CD4-positive, CD25-positive, alpha-beta regulatory T cell (primary cell): ENCODE results near the gene SLC22A12. TPM values are rescaled to one million over a fixed set of nuclear protein-coding genes. Genes with fewer than 3 reads are reported as not detected.

Experiments
- ATAC-seq, 2 donors: fragments of 150-1000 bp; cut with Tn5 transposase; one replicate each; pipeline ENCODE4 v1.10.0; 2021; ENCODE audit warnings: low read depth in 2 of 2, moderate number of reproducible peaks in 2 of 2, moderate library complexity in 1 of 2
- DNase-seq, 3 donors: peaks; one replicate each; pipeline versions ENCODE4 v3.0.0 to v3.0.0-alpha.2; 2012 to 2022; ENCODE audit warnings: mixed read lengths in 1 of 3
- H3K27ac ChIP-seq: one replicate; pipeline ENCODE4 v1.7.0; 2013; ENCODE audit warnings: mild to moderate bottlenecking, low read length; ENCODE audit not compliant: insufficient read depth, poor library complexity, severe bottlenecking
- H3K27me3 ChIP-seq: one replicate; pipeline ENCODE4 v1.7.0; 2013; ENCODE audit warnings: low read length; ENCODE audit not compliant: control insufficient read depth, insufficient read depth
- H3K36me3 ChIP-seq: one replicate; pipeline ENCODE4 v1.7.0; 2013; ENCODE audit warnings: mild to moderate bottlenecking, low read length, moderate library complexity; ENCODE audit not compliant: control insufficient read depth, insufficient read depth
- H3K4me1 ChIP-seq: 2 replicates; pipeline ENCODE4 v1.7.0; 2013; ENCODE audit warnings: mild to moderate bottlenecking, low read length; ENCODE audit not compliant: insufficient read depth, control insufficient read depth, poor library complexity, severe bottlenecking
- H3K4me3 ChIP-seq: one replicate; pipeline ENCODE4 v1.7.0; 2013; ENCODE audit warnings: low read depth, mild to moderate bottlenecking, low read length, moderate library complexity
- H3K9me3 ChIP-seq, 2 experiments: 1 replicate in 1 of 2; 2 replicates in 1 of 2; pipeline ENCODE4 v1.7.0; 2013; ENCODE audit warnings: low read length in 2 of 2, mild to moderate bottlenecking in 1 of 2, moderate library complexity in 1 of 2; ENCODE audit not compliant: control insufficient read depth in 2 of 2
- H3K27ac Mint-ChIP-seq, 3 donors: one replicate each; pipeline ENCODE4 v1.8.0; 2020 to 2022; ENCODE audit warnings: mild to moderate bottlenecking in 3 of 3, mixed read lengths in 3 of 3, moderate library complexity in 2 of 3
- H3K27me3 Mint-ChIP-seq: one replicate; pipeline ENCODE4 v1.8.0; 2022; ENCODE audit warnings: mild to moderate bottlenecking, mixed read lengths
- H3K36me3 Mint-ChIP-seq: one replicate; pipeline ENCODE4 v1.8.0; 2020; ENCODE audit warnings: mixed read lengths
- H3K4me1 Mint-ChIP-seq, 4 donors: one replicate each; pipeline ENCODE4 v1.8.0; 2020 to 2022; ENCODE audit warnings: mixed read lengths in 4 of 4, mild to moderate bottlenecking in 1 of 4
- H3K4me3 Mint-ChIP-seq, 4 donors: one replicate each; pipeline ENCODE4 v1.8.0; 2020 to 2022; ENCODE audit warnings: mild to moderate bottlenecking in 4 of 4, mixed read lengths in 4 of 4, moderate library complexity in 3 of 4
- H3K9me3 Mint-ChIP-seq, 7 donors: one replicate each; pipeline ENCODE4 v1.8.0; 2020 to 2022; ENCODE audit warnings: mixed read lengths in 7 of 7, mild to moderate bottlenecking in 3 of 7, moderate library complexity in 2 of 7
- polyA plus RNA-seq, 4 donors: library from polyadenylated mRNA; unstranded; fragments of 300-500 nt; fragmentation: Illumina TruSeq; gene quantifications; one replicate each; pipeline ENCODE4 v1.2.3, GENCODE V29; 2021
- total RNA-seq: library from RNA; stranded (reverse); gene quantifications from one replicate; pipeline ENCODE4 v1.2.3, GENCODE V29; 2022

SLC22A12 gene
- total and polyA plus RNA-seq, 5 donors from 2014 or later, result not detected

- no peak overlapping the region for H3K4me3 ChIP-seq
- no peak overlapping the region for H3K27ac Mint-ChIP-seq
- peaks cover 0 to 3% (median 0%) of the 10 kb centered on the region in 7 donors for H3K9me3 Mint-ChIP-seq
- DNase-seq (no peak), ATAC-seq (peak in 1 of 2 donors; percentile 26)
- no peak overlapping the region for H3K27ac ChIP-seq
- H3K36me3 ChIP-seq, result no peaks in the 10 kb centered on the region
- peaks cover 0 to 7% (median 0%) of the 10 kb centered on the region in 4 donors for H3K4me1 Mint-ChIP-seq
- H3K27me3 Mint-ChIP-seq, result peaks cover 22% of the 10 kb centered on the region
- peaks cover 20% of the 10 kb centered on the region for H3K27me3 ChIP-seq
- H3K4me3 Mint-ChIP-seq, result peak overlapping the region in 1 of 4 donors; percentile 43
- no peaks in the 10 kb centered on the region for H3K4me1 ChIP-seq
- H3K36me3 Mint-ChIP-seq, result no peaks in the 10 kb centered on the region
- no peaks in the 10 kb centered on the region for H3K9me3 ChIP-seq
Measured at GRCh38 chr11:64643920-64644646, 53.1 kb downstream of the SLC22A12 start.

GRCh38 chr11:64644647-64645275, 53.7 kb downstream of the SLC22A12 start:
- H3K27me3 ChIP-seq, result peaks cover 20% of the 10 kb centered on the region
- DNase-seq, result peak in 1 of 3 donors; percentile 8

GRCh38 chr11:64647019-64647779, 56.2 kb downstream of the SLC22A12 start:
- peaks cover 34% of the 10 kb centered on the region for H3K27me3 Mint-ChIP-seq
- H3K36me3 ChIP-seq, result no peaks in the 10 kb centered on the region
- peak overlapping the region in 1 of 3 donors; percentile 65 for H3K27ac Mint-ChIP-seq
- no peaks in the 10 kb centered on the region for H3K4me1 ChIP-seq
- no peaks in the 10 kb centered on the region for H3K36me3 Mint-ChIP-seq
- no peaks in the 10 kb centered on the region for H3K9me3 ChIP-seq
- peaks cover under 1% of the 10 kb centered on the region for H3K27me3 ChIP-seq
- peaks cover 0 to 7% (median 0%) of the 10 kb centered on the region in 4 donors for H3K4me1 Mint-ChIP-seq
- no peak for ATAC-seq
- peaks cover 0 to 3% (median 0%) of the 10 kb centered on the region in 7 donors for H3K9me3 Mint-ChIP-seq
- no peak for DNase-seq
- no peak overlapping the region for H3K27ac ChIP-seq
- no peak overlapping the region for H3K4me3 Mint-ChIP-seq
- H3K4me3 ChIP-seq, result no peak overlapping the region

More at GRCh38 chr11:64644647-64645275, 53.7 kb downstream of the SLC22A12 start:
- Mint-ChIP-seq H3K27ac (no peak overlapping the region), H3K36me3 (no peaks in the 10 kb centered on the region), H3K4me3 (no peak overlapping the region), H3K9me3 (peaks cover 0 to 3% (median 0%) of the 10 kb centered on the region in 7 donors), H3K4me1 (peaks cover 0 to 7% (median 0%) of the 10 kb centered on the region in 4 donors), H3K27me3 (peaks cover 26% of the 10 kb centered on the region)
- H3K4me3 ChIP-seq, result no peak overlapping the region
- H3K27ac ChIP-seq, result no peak overlapping the region
- H3K36me3 ChIP-seq, result no peaks in the 10 kb centered on the region
- ATAC-seq, result no peak
- H3K9me3 ChIP-seq, result no peaks in the 10 kb centered on the region
- H3K4me1 ChIP-seq, result no peaks in the 10 kb centered on the region

GRCh38 chr11:64648551-64648950, 57.5 kb downstream of the SLC22A12 start:
- Histone ChIP-seq H3K4me1 (no peaks in the 10 kb centered on the region), H3K4me3 (no peak overlapping the region), H3K36me3 (no peaks in the 10 kb centered on the region), H3K9me3 (no peaks in the 10 kb centered on the region), H3K27me3 (no peaks in the 10 kb centered on the region), H3K27ac (no peak overlapping the region)
- peaks cover 36% of the 10 kb centered on the region for H3K27me3 Mint-ChIP-seq
- no peak overlapping the region for H3K27ac Mint-ChIP-seq
- H3K36me3 Mint-ChIP-seq, result no peaks in the 10 kb centered on the region
- H3K9me3 Mint-ChIP-seq, result peaks cover 0 to 3% (median 0%) of the 10 kb centered on the region in 7 donors
- H3K4me1 Mint-ChIP-seq, result peaks cover 0 to 11% (median 2%) of the 10 kb centered on the region in 4 donors
- no peak overlapping the region for H3K4me3 Mint-ChIP-seq
- DNase-seq (no peak), ATAC-seq (no peak)

GRCh38 chr11:64649291-64649697, 58.3 kb downstream of the SLC22A12 start:
- Mint-ChIP-seq H3K4me3 (no peak overlapping the region), H3K9me3 (peaks cover 0 to 1% (median 0%) of the 10 kb centered on the region in 7 donors), H3K4me1 (peaks cover 0 to 8% (median 2%) of the 10 kb centered on the region in 4 donors), H3K27ac (no peak overlapping the region), H3K27me3 (peaks cover 29% of the 10 kb centered on the region), H3K36me3 (no peaks in the 10 kb centered on the region)
- ATAC-seq, result no peak
- no peak overlapping the region for H3K4me3 ChIP-seq
- no peaks in the 10 kb centered on the region for H3K4me1 ChIP-seq
- H3K9me3 ChIP-seq, result no peaks in the 10 kb centered on the region
- H3K36me3 ChIP-seq, result no peaks in the 10 kb centered on the region
- H3K27ac ChIP-seq, result no peak overlapping the region
- no peak for DNase-seq
- H3K27me3 ChIP-seq, result no peaks in the 10 kb centered on the region

- H3K9me3 Mint-ChIP-seq, result peaks cover 0 to 1% (median 0%) of the 10 kb centered on the region in 7 donors
- no peak overlapping the region for H3K27ac Mint-ChIP-seq
Measured at GRCh38 chr11:64650923-64651523, 60.0 kb downstream of the SLC22A12 start.

More at GRCh38 chr11:64650923-64651523, 60.0 kb downstream of the SLC22A12 start:
- ATAC-seq, result no peak
- H3K36me3 Mint-ChIP-seq, result no peaks in the 10 kb centered on the region
- peaks cover 0 to 4% (median 2%) of the 10 kb centered on the region in 4 donors for H3K4me1 Mint-ChIP-seq
- Histone ChIP-seq H3K9me3 (no peaks in the 10 kb centered on the region), H3K36me3 (no peaks in the 10 kb centered on the region), H3K27me3 (no peaks in the 10 kb centered on the region), H3K27ac (no peak overlapping the region), H3K4me3 (no peak overlapping the region), H3K4me1 (no peaks in the 10 kb centered on the region)
- peak in 1 of 3 donors; percentile 11 for DNase-seq
- H3K4me3 Mint-ChIP-seq, result no peak overlapping the region
- peaks cover 20% of the 10 kb centered on the region for H3K27me3 Mint-ChIP-seq
